Measurements from ENCODE around the gene KLRC1.
"Not testable (repeated sequence)": the region's sequence is repeated elsewhere in the genome, so short reads cannot be mapped to it uniquely, and the experiment has no call there.

KLRC1 gene

DNA sequence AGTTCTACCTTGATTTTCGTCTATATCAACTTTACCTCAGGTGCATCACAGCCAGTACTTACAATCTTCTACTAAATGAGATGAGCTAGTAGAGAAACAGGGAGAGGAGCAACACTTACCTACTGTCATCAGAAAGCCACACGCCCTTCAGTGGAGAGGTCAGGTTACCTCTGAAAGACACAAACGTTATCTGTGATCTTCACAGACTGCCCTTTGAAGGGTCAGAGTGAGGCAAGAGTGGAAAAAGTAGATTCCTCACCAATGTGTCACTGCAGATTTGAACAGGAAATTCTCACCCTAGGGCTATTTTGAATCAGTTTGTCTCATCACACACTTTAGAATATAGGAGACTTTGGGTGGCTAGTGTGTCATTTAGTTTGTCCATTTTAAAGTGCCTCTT is 31.0 kb downstream of the KLRC1 start:
- not testable (repeated sequence) for DNase-seq (ENCODE audit: extremely low read depth in 1 of 2, low read depth in 1 of 2)

DNA sequence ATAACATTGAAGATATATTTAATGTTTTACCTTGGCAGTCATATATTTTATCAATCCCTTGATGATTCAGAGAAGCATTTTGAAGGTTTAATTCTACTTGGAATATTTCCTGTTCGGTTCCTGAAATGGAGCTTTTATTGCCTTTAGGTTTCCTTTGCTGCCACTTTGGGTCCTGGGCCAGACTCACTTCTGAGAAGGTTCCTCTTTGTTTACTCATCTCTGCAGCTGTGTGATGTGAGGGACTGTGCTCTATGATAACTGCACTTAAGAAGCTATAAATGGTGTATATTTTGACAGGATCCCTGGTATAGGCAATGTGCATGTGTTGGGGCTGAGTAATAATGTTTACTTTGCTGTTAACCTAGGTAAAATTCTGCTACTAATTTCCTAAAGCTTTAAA is 32.8 kb downstream of the KLRC1 start, which contains the start of gene KLRC3:
TSS of gene KLRC3 (minus strand) at position 262 of the 400 bp plus-strand sequence. CDS start at position 217, 45 bp downstream.
- not testable (repeated sequence) for DNase-seq (ENCODE audit: extremely low read depth in 1 of 2, low read depth in 1 of 2)

DNA sequence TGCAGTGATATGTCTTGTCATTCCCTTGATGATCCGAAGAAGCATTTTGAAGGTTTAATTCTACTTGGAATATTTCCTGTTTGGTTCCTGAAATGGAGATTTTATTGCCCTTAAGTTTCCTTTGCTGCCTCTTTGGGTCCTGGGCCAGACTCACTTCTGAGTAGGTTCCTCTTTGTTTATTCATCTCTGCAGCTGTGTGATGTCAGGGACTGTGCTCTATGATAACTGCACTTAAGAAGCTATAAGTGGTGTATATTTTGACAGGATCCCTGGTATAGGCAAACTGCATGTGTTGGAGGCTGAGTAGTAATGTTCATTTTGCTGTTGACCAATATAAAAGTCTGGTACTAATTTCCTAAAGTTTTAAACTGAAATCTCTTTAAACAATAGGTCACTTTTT is 43.8 kb downstream of the KLRC1 start, which contains the start of gene KLRC4:
TSS of gene KLRC4 (minus strand) at position 366 of the 400 bp plus-strand sequence. CDS start at position 184, 182 bp downstream.
- no peak for DNase-seq (ENCODE audit: extremely low read depth in 1 of 2, low read depth in 1 of 2)

DNA sequence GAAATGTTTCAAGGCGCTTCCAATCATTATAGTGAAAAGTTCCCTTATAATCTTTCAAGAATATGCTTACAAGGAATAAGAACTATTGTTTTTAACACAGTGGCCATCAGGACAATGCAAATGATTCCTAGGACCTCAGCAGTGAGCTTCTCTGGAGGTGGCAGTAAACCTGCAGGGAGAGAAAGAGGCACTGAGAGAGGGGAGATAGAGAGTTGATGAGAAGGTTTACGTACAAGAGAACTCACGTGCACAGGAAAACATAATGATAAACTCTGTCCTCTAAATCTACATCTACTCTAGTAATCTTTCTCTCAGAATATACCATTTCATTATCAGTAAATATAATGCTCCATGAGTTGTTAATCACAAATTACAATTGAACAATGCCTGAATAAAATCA is 44.3 kb downstream of the KLRC1 start:
- no peak for DNase-seq (ENCODE audit: extremely low read depth in 1 of 2, low read depth in 1 of 2)

DNA sequence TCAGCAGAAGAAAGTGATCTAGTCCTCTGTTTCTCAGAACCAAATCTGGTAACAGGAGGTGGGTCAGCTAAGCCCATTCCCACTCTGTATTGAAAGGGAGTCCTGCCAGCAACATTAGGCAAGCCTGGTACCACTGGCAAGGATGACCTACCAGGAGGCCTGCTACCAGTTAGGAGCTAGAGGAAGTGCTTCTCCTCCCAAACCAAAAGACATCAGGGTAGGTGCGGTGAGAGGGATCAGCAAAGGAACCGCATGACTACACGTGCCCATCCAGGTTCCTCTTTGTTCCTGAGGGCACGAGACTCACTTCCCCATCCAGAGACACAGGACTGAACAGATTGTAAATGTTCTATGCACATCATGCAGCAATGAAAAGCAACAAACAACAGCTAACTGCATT is 46.5 kb downstream of the KLRC1 start:
- DNase-seq (ENCODE audit: extremely low read depth in 1 of 2, low read depth in 1 of 2), result no peak

DNA sequence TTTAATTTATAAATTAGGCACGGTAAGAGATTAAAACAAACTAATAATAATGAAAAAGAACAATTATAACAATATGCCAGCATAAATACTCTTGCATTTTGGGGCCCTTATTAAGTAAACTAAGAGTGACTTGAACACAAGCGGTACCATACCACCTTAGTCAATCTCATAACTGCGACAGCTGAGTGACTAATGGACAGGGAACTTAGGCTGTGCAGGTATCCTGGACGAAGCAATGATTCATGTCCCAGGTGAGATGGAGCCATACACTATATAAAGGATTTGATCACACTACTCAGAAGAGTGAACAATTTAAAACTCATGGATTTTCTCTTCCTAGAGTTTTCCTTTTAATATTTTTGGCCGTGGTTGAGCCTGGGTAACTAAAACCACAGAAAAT is 47.9 kb downstream of the KLRC1 start:
- no peak for DNase-seq (ENCODE audit: extremely low read depth in 1 of 2, low read depth in 1 of 2)

DNA sequence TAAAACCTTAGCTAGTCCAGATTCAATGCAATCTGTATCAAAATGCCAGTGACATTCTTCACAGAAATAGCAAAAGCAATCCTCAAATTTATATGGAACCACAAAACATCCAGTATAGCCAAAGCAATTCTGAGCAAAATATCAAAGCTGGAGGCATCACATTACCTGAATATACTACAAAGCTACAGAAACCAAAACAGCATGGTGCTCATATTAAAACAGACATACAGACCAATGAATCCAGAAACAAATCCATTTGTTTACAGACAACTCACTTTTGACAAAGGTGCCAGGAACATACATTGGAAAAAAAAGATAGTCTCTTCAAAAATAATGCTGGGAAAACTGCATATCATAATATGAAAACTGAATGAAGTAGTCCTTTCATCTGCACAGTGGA is 48.4 kb downstream of the KLRC1 start:
- no peak for DNase-seq (ENCODE audit: extremely low read depth in 1 of 2, low read depth in 1 of 2)

DNA sequence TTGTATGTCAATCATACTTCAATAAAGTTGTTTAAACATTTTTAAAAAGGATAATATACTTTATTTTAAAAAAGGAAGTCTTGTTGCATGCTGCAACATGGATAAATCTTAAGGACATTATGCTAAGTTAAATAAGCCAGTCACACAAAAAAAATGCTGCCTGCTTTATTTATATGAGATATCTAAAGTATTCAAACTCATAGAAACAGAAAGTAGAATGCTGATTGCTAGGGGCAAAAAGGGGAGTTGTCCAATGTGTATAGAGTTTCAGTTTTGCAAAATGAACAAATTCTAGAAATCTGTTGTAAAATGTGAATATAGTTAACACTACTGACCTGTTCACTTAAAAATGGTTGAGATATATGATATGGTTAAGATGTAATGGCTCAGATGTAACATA is 52.3 kb downstream of the KLRC1 start:
- no peak for DNase-seq (ENCODE audit: extremely low read depth in 1 of 2, low read depth in 1 of 2)

DNA sequence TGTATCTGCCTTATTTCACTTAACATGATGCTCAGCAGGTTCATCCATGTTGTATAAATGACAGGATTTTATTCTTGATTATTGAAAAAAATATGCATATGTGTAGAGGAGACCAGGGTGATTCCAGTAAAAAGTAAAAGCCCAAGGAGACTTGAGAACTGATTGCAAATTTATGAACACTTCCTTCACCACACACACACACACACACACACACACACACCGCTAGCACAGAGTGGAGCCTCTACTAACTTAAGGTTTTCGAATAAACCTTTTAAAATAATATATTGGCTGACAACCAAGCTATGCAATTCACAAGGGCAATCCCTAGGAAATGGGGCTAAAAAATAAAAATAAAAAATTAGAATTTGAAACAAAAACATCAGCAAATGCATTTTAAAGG is 55.0 kb downstream of the KLRC1 start:
- DNase-seq (ENCODE audit: extremely low read depth in 1 of 2, low read depth in 1 of 2), result no peak

DNA sequence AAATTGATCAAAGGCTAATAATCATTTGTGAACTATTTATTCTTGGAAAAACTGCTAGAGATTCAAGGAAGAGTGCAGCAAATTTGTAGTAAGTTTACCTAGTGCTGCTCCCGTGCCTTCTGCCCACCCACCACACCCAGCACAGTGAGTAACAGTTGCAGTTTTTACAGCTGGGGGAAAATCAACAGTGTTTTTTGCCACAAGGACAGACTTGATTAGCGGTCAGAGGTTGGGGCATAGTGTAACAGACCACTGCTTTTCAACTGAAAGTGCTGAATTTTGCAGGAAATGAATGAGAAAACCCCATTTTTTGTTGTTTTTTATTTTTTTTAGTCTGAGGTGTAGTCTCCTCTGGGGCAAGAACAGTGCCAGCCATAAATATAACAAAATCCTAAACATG is 55.9 kb downstream of the KLRC1 start:
- no peak for DNase-seq (ENCODE audit: extremely low read depth in 1 of 2, low read depth in 1 of 2)

DNA sequence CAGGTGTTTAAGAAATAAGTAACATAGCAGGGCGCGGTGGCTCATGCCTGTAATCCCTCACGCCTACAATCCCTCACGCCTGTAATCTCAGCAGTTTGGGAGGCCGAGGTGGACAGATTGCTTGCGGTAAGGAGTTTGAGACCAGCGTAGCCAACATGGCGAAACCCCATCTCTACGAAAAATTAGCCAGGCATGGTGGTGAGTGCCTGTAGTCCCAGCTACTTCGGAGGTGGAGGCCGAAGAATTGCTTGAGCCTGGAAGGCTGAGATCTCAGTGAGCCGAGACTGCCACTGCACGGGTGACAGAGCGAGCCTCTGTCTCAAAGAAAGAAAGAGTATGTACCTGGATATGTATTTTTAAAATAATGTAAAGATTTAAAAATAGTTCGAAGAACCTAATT is 57.0 kb downstream of the KLRC1 start:
- not testable (repeated sequence) for DNase-seq (ENCODE audit: extremely low read depth in 1 of 2, low read depth in 1 of 2)

Data from stimulated activated CD8-positive, alpha-beta memory T cell treated with anti-CD3 and anti-CD28 coated beads, Interleukin-7, amount 100 ng/mL, for 48 hours (primary cell).